T-helper 17 cell (primary cell): ENCODE results near the gene POU2AF3. TPM values are rescaled to one million over a fixed set of nuclear protein-coding genes. Genes with fewer than 3 reads are reported as not detected.
"Not testable (repeated sequence)": the region's sequence is repeated elsewhere in the genome, so short reads cannot be mapped to it uniquely, and the experiment has no call there.

Experiments
- ATAC-seq: fragments of 150-1000 bp; cut with Tn5 transposase; 2 replicates; pipeline ENCODE4 v1.10.0; 2021; ENCODE audit warnings: mild to moderate bottlenecking, moderate library complexity
- DNase-seq, 3 donors: peaks; one replicate each; pipeline versions ENCODE4 v3.0.0 to v3.0.0-alpha.2; 2020 to 2021
- H3K9me3 ChIP-seq: one replicate; pipeline ENCODE4 v1.7.0; 2013; ENCODE audit warnings: low read length, mild to moderate bottlenecking; ENCODE audit not compliant: control insufficient read depth, poor library complexity, severe bottlenecking
- H3K27ac Mint-ChIP-seq: one replicate; pipeline ENCODE4 v1.8.0; 2022; ENCODE audit warnings: mild to moderate bottlenecking, moderate library complexity, mixed read lengths
- H3K27me3 Mint-ChIP-seq: one replicate; pipeline ENCODE4 v1.8.0; 2022; ENCODE audit warnings: mixed read lengths
- H3K36me3 Mint-ChIP-seq: one replicate; pipeline ENCODE4 v1.8.0; 2022; ENCODE audit warnings: low read depth, mixed read lengths
- H3K4me1 Mint-ChIP-seq: one replicate; pipeline ENCODE4 v1.8.0; 2022; ENCODE audit warnings: mild to moderate bottlenecking, mixed read lengths
- H3K4me3 Mint-ChIP-seq: one replicate; pipeline ENCODE4 v1.8.0; 2022; ENCODE audit warnings: mild to moderate bottlenecking, moderate library complexity, mixed read lengths
- total RNA-seq, 4 donors: library from RNA in 2 of 4; stranded (reverse) in 2 of 4; gene quantifications; one replicate each; pipeline ENCODE4 v1.2.3 and lab custom pipeline; 2022 to 2026

Gene POU2AF3, protein sequence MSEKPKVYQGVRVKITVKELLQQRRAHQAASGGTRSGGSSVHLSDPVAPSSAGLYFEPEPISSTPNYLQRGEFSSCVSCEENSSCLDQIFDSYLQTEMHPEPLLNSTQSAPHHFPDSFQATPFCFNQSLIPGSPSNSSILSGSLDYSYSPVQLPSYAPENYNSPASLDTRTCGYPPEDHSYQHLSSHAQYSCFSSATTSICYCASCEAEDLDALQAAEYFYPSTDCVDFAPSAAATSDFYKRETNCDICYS
- not detected for total RNA-seq
- total RNA-seq (lab: John Stamatoyannopoulos, UW), result 0 reads per million in 2 donors

DNA sequence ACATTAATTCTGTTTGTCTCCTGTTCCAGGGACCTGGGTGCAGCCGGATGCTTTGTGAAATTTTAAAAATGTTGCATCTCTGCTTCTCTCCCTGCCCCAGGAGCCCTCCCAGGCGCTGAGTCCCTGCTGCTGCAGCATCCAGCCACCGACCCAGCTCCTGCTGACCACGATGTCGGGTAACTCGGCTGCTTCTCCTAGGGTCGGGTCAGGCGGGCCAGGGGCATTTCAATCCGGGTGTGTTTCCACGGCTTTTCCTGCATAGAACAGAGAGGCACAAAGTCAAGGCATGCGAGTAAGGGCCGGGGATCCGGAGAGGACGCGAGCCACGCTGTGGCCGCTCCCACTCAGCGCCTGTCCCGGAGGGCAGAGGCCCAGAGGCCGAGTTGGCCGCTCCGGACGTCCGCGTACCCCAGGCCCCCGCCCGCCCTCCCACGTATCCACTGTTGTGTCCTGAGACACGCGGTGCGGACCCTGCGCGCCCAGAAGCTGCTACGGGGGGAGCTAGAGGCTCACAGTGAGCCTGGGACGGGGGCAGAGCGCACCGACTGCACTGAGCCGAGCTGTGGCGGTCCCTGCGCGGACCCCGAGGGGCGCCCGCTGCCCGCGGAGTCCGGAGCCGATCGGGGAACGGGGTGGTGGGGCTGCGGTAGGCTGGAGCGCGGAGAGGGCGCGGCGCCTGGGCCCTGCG is at the start of gene POU2AF3:
Gene POU2AF3, plus strand, starts transcription at position 134 of the 688 bp plus-strand sequence. Its CDS starts 36 bp downstream, at position 170.
- H3K9me3 ChIP-seq, result no peaks in the 10 kb centered on the region
- ATAC-seq (no peak), DNase-seq (no peak)
- Mint-ChIP-seq H3K27ac (no peak within 1 kb of the TSS), H3K4me3 (peak within 1 kb of the TSS; percentile 65), H3K27me3 (peaks cover 50% of the 10 kb centered on the region), H3K36me3 (peaks cover 2% of the 10 kb centered on the region), H3K4me1 (peaks cover 3% of the 10 kb centered on the region)

DNA sequence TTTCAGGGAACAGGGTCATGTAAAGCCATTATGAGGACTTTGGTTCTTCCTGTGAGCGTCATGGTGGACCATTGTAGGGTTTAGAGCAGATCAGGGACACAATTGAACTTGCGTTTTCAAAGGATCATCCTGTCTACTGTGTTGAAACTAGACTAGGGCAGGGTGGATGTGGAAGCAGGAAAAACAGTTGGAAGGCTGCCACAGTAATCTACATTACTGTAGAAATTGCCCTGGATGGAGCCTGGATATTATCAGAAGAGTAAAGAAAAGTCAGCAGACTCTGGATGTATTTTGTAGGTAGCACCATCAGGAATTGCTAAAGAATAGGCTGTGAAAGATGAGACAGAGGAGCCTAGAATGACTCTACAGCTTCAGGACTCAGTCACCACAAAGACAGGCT is 47.4 kb upstream of the POU2AF3 start:
- ATAC-seq, result no peak
- Mint-ChIP-seq H3K27ac (no peak overlapping the region), H3K4me3 (no peak overlapping the region), H3K36me3 (no peaks in the 10 kb centered on the region), H3K27me3 (peaks cover 14% of the 10 kb centered on the region), H3K4me1 (no peaks in the 10 kb centered on the region)
- no peaks in the 10 kb centered on the region for H3K9me3 ChIP-seq
- no peak for DNase-seq

DNA sequence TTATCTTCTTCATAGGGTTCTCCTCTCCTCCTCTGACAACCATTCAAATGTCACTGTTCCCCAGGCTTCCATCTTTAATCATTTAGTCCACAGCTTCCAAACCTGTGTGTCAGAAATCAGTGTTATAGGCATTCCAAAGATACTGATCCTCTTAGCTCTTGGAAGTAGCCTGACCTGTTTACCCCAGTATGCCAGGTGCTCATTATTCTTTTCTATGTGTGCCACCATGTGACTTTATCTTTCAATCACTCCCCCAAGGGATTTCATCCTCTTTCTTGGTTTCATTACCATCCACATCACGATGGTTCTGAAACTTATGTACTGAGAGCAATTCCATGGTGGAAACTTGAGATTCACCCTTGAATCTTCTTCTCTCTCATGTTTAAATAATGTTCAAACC is 45.2 kb upstream of the POU2AF3 start:
- Mint-ChIP-seq H3K4me3 (no peak overlapping the region), H3K36me3 (no peaks in the 10 kb centered on the region), H3K4me1 (no peaks in the 10 kb centered on the region), H3K27ac (no peak overlapping the region), H3K27me3 (peaks cover 18% of the 10 kb centered on the region)
- no peak for DNase-seq
- no peak for ATAC-seq
- H3K9me3 ChIP-seq, result no peaks in the 10 kb centered on the region

DNA sequence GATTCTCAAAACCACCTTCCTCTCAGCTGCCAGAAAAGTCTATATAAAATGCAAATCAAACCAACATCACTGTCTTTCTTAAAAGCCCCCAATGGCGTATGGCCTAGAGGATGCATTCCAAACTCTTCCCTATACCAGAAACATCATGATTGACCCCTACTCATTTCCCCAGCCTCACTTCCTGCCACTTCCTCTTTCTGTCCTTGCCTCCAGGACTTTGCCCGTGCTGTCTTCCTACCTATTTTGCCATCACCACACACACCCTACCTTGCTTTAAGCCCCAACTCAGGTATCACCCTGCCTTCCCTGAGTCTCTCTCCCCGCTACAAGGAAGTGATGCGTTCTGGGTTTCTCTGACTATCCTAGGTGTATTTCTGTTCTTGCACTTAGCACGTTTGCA is 44.7 kb upstream of the POU2AF3 start:
- Mint-ChIP-seq H3K4me1 (no peaks in the 10 kb centered on the region), H3K36me3 (no peaks in the 10 kb centered on the region), H3K27me3 (peaks cover 18% of the 10 kb centered on the region), H3K27ac (no peak overlapping the region), H3K4me3 (no peak overlapping the region)
- ATAC-seq (no peak), DNase-seq (no peak)
- H3K9me3 ChIP-seq, result no peaks in the 10 kb centered on the region

DNA sequence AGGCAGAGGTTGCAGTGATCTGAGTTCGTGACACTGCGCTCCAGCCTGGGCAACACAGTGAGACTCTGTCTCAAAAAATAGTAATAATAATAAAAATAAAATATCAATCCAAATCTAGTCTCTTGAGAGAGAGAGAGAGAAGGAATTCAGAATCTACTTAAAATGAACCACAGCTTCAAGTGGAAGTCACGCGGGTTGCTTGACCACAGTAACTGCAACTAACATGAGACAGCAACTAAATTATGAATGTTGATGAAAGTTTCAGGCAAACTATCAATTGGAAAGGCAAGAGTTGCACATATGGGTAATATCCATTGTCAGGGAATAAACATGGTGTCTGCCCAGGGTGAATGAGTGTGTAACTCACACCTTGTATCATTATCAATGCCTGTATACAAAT is 40.3 kb upstream of the POU2AF3 start:
- Mint-ChIP-seq H3K4me3 (no peak overlapping the region), H3K27me3 (peaks cover 51% of the 10 kb centered on the region), H3K36me3 (no peaks in the 10 kb centered on the region), H3K4me1 (no peaks in the 10 kb centered on the region), H3K27ac (no peak overlapping the region)
- H3K9me3 ChIP-seq, result no peaks in the 10 kb centered on the region
- ATAC-seq, result no peak
- DNase-seq, result no peak

DNA sequence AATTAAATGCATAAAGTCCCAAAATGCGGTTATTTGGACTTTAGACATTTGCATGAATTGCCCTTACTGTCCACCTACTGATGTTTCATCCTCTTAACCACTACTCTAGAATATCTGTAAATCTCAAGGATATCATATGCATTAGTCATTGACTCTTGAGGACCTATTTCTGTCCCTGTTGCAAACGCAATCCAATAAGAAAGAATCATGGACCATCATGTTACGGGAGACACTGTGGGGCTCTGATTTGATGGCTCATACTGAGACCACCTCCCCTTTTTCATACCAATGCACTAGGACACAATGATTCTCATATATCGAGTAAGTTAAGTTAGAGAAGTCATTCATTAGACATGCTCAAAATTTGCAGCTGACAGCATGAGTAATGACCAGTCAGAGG is 38.5 kb upstream of the POU2AF3 start:
- H3K9me3 ChIP-seq, result no peaks in the 10 kb centered on the region
- Mint-ChIP-seq H3K27ac (no peak overlapping the region), H3K4me3 (no peak overlapping the region), H3K27me3 (peaks cover 56% of the 10 kb centered on the region), H3K4me1 (no peaks in the 10 kb centered on the region), H3K36me3 (no peaks in the 10 kb centered on the region)
- ATAC-seq (no peak), DNase-seq (no peak)

DNA sequence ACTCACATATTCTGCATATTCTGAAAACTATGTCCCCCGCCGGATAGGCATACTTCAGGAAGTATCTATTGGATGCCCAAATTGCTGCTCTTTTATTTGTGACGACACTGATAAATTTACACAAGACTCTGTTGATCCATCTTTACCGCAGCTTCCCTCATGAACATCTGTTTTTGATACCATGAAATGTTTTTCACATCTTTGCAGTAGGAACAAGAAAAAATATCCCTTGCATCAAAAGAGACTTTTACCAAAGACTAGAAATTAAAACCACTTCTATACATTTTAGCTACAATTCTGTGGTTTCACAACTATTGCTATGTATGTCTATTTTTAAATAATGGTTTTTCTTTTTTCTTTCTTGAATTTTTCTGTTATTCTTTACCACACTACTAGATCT is 37.5 kb upstream of the POU2AF3 start:
- H3K4me1 Mint-ChIP-seq, result no peaks in the 10 kb centered on the region
- no peaks in the 10 kb centered on the region for H3K36me3 Mint-ChIP-seq
- DNase-seq, result no peak
- no peak for ATAC-seq
- no peaks in the 10 kb centered on the region for H3K9me3 ChIP-seq
- no peak overlapping the region for H3K27ac Mint-ChIP-seq
- no peak overlapping the region for H3K4me3 Mint-ChIP-seq
- peaks cover 51% of the 10 kb centered on the region for H3K27me3 Mint-ChIP-seq

DNA sequence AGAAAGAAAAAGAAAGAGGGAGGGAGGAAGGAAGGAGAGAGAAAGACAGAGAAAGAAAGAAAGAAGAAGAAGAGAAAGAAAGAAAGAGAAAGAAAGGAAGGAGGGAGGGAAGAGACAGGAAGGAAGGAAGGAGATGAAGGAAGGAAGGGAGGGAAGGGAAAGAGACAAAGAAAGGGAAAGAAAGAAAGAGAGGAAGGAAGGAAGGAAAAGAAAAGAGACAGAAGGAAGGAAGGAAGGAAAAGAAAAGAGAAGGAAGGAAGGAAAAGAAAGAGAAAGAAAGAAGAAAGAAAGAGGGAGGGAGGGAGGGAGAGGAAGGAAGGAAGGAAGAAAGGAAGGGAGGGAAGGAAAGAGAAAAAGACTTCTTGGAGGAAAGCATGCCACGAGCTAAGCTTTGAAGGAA is 33.7 kb upstream of the POU2AF3 start:
- DNase-seq (no peak), ATAC-seq (no peak)
- Mint-ChIP-seq H3K4me1 (no peaks in the 10 kb centered on the region), H3K27me3 (peaks cover 43% of the 10 kb centered on the region), H3K4me3 (no peak overlapping the region), H3K27ac (no peak overlapping the region), H3K36me3 (no peaks in the 10 kb centered on the region)
- no peaks in the 10 kb centered on the region for H3K9me3 ChIP-seq

DNA sequence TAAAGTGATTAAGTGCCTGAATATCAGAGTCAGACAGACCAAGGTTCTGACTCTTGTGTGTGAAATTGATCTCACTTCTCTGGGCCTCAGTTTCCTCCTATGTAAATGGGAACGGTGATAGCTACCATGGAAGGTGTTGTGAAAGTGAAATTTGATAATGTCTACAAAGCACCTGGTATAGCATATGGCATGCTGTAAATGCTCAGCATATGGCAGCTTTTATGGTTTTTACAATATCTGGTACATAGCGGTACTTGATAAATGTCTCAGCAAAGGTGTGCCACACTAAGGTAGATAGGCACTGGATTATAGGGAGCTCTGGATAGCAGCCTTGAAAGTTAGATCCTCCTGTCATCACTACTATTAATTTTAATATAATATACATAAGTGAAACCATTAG is 32.9 kb upstream of the POU2AF3 start:
- no peaks in the 10 kb centered on the region for H3K9me3 ChIP-seq
- no peak overlapping the region for H3K27ac Mint-ChIP-seq
- H3K4me3 Mint-ChIP-seq, result no peak overlapping the region
- ATAC-seq (no peak), DNase-seq (no peak)
- H3K4me1 Mint-ChIP-seq, result no peaks in the 10 kb centered on the region
- H3K27me3 Mint-ChIP-seq, result peaks cover 39% of the 10 kb centered on the region
- H3K36me3 Mint-ChIP-seq, result no peaks in the 10 kb centered on the region

DNA sequence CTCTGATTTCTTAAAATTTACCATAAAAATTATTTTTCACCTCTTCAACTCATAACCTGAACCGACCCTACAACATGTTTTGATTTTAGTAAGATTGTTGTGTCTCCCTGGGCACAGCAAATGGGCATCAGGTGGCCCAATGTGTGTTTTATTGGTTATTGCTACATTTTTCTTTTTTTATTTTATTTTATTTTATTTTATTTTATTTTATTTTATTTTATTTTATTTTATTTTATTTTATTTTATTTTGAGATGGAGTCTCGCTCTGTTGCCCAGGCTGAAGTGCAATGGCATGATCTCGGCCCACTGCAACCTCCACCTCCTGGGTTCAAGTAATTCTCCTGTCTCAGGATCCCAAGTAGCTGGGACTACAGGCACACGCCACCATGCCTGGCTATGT is 30.0 kb upstream of the POU2AF3 start:
- H3K27me3 Mint-ChIP-seq, result peaks cover 32% of the 10 kb centered on the region
- H3K4me3 Mint-ChIP-seq, ATAC-seq, H3K36me3 Mint-ChIP-seq, DNase-seq, H3K9me3 ChIP-seq, H3K27ac Mint-ChIP-seq, H3K4me1 Mint-ChIP-seq: not testable (repeated sequence)

DNA sequence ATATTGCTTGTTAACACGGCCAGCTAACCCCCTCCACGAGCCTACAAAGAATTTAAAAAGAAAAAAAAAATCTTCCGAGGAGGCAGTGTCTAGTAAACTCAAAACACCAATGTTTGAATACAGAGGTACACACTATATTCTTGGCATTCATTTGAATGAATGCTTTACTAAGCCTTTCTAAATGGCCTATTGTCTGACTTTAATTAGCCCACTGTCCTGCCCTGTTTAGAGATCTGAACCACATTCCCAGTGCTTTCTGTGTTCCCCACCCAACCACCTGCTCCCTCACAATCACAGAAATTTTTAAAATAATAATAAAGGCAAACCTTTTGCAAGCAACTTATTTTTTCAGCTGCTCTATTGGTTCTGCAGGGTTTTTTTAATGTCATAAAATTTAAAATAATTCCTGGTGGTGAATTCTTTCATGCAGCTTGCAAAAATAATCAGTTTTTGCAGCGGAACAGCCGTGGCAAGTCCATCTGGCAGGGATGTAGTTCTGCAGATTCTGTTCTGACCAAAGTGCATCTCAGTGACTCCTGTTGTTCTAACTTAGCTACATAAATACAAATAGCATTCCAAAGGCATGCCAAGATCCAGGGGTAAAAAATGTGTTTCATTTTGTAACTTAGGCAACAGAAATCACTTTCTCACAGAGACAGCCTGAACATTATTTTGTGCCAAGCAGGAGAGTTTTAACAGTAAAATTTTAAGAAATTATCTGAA is 29.0 kb upstream of the POU2AF3 start:
- no peaks in the 10 kb centered on the region for H3K9me3 ChIP-seq
- DNase-seq (no peak), ATAC-seq (no peak)
- Mint-ChIP-seq H3K27me3 (peaks cover 28% of the 10 kb centered on the region), H3K27ac (no peak overlapping the region), H3K4me1 (peaks cover 5% of the 10 kb centered on the region), H3K4me3 (no peak overlapping the region), H3K36me3 (peaks cover 3% of the 10 kb centered on the region)

DNA sequence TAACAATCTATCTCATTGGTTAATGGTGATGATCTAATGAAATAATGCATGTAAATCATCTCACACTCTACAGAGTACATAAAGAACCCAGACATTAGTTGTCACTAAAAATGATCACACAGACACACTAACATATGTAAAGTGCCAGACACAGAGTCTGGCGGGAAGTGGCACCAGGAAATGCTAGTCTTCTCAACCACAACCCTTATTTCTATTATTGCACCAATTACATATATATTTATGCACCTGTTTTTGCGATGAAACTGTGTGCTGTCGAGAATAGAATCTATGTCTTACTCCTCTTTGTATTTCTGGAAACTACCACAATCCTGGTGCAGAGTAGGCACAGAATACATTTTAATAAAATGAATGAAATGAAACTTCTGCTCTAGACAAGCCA is 25.9 kb upstream of the POU2AF3 start:
- no peak overlapping the region for H3K4me3 Mint-ChIP-seq
- peaks cover 3% of the 10 kb centered on the region for H3K36me3 Mint-ChIP-seq
- no peak for DNase-seq
- H3K27ac Mint-ChIP-seq, result no peak overlapping the region
- H3K27me3 Mint-ChIP-seq, result peaks cover 36% of the 10 kb centered on the region
- no peaks in the 10 kb centered on the region for H3K9me3 ChIP-seq
- no peak for ATAC-seq
- peaks cover 5% of the 10 kb centered on the region for H3K4me1 Mint-ChIP-seq

DNA sequence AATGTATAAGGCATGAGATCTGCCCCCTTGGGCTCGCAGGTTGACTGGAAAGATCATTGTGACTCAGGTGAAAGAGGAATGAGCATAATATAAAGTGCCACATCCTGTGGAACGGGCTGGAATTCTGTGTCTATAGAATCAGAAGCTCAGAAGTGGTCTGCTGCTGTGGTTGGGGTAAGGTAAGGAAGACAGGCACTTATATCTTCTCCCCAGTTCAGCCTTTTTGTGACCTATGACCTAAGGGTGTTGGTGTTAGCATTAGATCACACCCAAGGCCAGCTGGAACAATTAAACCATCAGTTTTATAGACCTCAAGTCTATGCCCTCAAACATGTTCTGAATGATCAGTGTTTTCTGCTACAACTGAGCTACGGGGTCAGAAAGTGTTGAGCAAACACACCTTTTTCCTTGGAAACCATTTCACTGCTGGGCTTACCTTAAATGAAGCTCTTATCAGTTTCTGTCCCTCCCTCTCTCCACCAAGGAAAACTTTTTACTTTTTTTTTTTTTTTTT is 15.7 kb upstream of the POU2AF3 start:
- Mint-ChIP-seq H3K4me1 (peaks cover 2% of the 10 kb centered on the region), H3K36me3 (no peaks in the 10 kb centered on the region), H3K27ac (no peak overlapping the region), H3K27me3 (peaks cover 4% of the 10 kb centered on the region), H3K4me3 (no peak overlapping the region)
- DNase-seq (no peak), ATAC-seq (no peak)
- H3K9me3 ChIP-seq, result no peaks in the 10 kb centered on the region
